SK-N-MC (cell line): Measurements from ENCODE around the gene TEX11.
"Not testable (repeated sequence)": the region's sequence is repeated elsewhere in the genome, so short reads cannot be mapped to it uniquely, and the experiment has no call there.

Experiments used
- EZH2 ChIP-seq: fragments of 200-600 bp; sonication (generic); IDR thresholded peaks from one replicate; pipeline ENCODE4 v1.6.1; 2017; ENCODE audit warnings: antibody characterized with exemption
- POLR2AphosphoS5 ChIP-seq: IDR thresholded peaks from 2 replicates; pipeline ENCODE4 v1.6.1; 2012; ENCODE audit warnings: mild to moderate bottlenecking, low read depth, low read length, borderline replicate concordance

DNA sequence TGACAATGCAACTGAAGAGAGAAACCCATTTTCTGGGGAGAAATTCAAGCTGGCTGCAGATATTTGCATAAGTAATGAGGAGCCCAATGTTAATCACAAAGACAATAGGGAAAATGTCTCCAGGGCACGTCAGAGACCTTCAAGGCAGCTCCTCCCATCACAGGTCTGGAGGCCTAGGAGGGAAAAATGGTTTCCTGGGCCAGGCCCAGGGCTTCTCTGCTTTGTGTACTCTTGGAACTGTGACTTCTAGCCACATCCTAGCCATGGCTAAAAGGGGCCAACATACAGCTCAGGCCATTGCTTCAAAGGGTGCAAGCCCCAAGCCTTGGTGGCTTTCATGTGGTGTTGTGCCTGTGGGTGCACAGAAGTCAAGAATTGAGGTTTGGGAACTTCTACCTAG, 321.4 kb downstream of the TEX11 start:
- TF ChIP-seq POLR2AphosphoS5, EZH2: not testable (repeated sequence)
